ENCODE measurements around the gene MTMR12.
"Not testable (repeated sequence)": the region's sequence is repeated elsewhere in the genome, so short reads cannot be mapped to it uniquely, and the experiment has no call there.

Gene MTMR12

GRCh38 chr5:32295966-32296772 is 16.6 kb downstream of the MTMR12 start:
- not testable (repeated sequence) for DNase-seq

- DNase-seq, result no peak
Measured at GRCh38 chr5:32291591-32291990, 21.1 kb downstream of the MTMR12 start.

- no peak for DNase-seq
Measured at GRCh38 chr5:32290922-32291321, 21.8 kb downstream of the MTMR12 start.

- not testable (repeated sequence) for DNase-seq
Measured at GRCh38 chr5:32290501-32290900, 22.2 kb downstream of the MTMR12 start.

- not testable (repeated sequence) for DNase-seq
Measured at GRCh38 chr5:32289986-32290385, 22.8 kb downstream of the MTMR12 start.

- DNase-seq, result not testable (repeated sequence)
Measured at GRCh38 chr5:32288135-32288534, 24.6 kb downstream of the MTMR12 start.

- not testable (repeated sequence) for DNase-seq
Measured at GRCh38 chr5:32287525-32287924, 25.2 kb downstream of the MTMR12 start.

GRCh38 chr5:32285510-32286138 is 27.1 kb downstream of the MTMR12 start:
- DNase-seq, result no peak

- peak; percentile 24 for DNase-seq
Measured at GRCh38 chr5:32283539-32284377, 29.0 kb downstream of the MTMR12 start.

- no peak for DNase-seq
Measured at GRCh38 chr5:32283061-32283460, 29.7 kb downstream of the MTMR12 start.

- no peak for DNase-seq
Measured at GRCh38 chr5:32282633-32283032, 30.1 kb downstream of the MTMR12 start.

GRCh38 chr5:32281378-32282133 is 31.2 kb downstream of the MTMR12 start:
- not testable (repeated sequence) for DNase-seq

- DNase-seq, result peak; percentile 34
Measured at GRCh38 chr5:32280656-32281081, 32.1 kb downstream of the MTMR12 start.

GRCh38 chr5:32279786-32280185 is 33.0 kb downstream of the MTMR12 start:
- no peak for DNase-seq

- DNase-seq, result no peak
Measured at GRCh38 chr5:32279223-32279622, 33.5 kb downstream of the MTMR12 start.

- DNase-seq, result peak; percentile 18
Measured at GRCh38 chr5:32278406-32278805, 34.3 kb downstream of the MTMR12 start.

GRCh38 chr5:32277798-32278197 is 34.9 kb downstream of the MTMR12 start:
- DNase-seq, result no peak

- DNase-seq, result peak; percentile 50
Measured at GRCh38 chr5:32276173-32276853, 36.4 kb downstream of the MTMR12 start.

GRCh38 chr5:32275396-32275741 is 37.4 kb downstream of the MTMR12 start:
- DNase-seq, result no peak

- DNase-seq, result no peak
Measured at GRCh38 chr5:32274548-32275395, 38.0 kb downstream of the MTMR12 start.

GRCh38 chr5:32273821-32274220 is 38.9 kb downstream of the MTMR12 start:
- no peak for DNase-seq

Data from CD4-positive, alpha-beta T cell treated with Interleukin-12 subunit alpha and Interleukin-12 subunit beta, for 1 hour (primary cell).